HUDEP-2 (cell line): Measurements from ENCODE around the gene LRP2BP.
"Not testable (repeated sequence)": the region's sequence is repeated elsewhere in the genome, so short reads cannot be mapped to it uniquely, and the experiment has no call there.

ENCODE experiments used
- DNase-seq, 76 experiments: peaks; one replicate each; lab custom pipeline; 2025; ENCODE audit not compliant: unreplicated experiment in 76 of 76; lab: John Stamatoyannopoulos, UW

Gene LRP2BP

DNA sequence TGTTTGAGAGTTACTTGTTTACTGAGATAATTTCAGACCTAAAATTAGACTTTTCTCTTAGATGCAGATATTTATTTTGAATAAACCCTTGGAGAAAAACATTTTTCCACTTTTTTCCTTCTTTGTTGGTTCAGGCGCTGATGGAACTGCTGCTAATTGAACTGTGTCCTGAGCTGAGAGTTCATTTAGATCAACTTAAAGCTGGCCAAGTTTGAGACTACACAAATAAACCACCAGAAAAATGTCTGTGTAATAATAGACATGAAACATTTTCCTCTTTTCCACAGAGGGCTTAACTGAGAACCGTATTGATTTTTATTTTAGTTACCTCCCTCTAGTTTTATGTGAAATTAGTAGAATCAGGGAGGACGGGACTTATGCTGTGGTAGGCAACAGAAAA lies 32.5 kb downstream of the LRP2BP start:
- no peak for DNase-seq

DNA sequence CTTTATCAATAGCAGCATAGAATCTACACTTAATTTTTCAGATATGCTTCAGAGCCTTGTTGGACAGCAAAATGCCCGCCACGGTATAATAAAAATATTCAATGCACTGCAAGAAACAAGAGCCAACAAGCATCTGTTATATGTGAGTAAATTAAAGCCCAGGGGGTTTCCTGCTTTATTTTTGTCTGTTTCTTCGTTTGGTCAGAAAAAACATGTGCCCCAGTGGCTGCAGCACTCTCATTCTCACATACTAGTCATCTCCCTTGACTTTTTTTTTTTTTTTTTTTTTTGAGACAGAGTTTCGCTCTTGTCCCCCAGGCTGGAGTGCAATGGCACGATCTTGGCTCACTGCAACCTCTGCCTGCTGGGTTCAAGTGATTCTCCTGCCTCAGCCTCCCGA lies 33.2 kb downstream of the LRP2BP start:
- not testable (repeated sequence) for DNase-seq

DNA sequence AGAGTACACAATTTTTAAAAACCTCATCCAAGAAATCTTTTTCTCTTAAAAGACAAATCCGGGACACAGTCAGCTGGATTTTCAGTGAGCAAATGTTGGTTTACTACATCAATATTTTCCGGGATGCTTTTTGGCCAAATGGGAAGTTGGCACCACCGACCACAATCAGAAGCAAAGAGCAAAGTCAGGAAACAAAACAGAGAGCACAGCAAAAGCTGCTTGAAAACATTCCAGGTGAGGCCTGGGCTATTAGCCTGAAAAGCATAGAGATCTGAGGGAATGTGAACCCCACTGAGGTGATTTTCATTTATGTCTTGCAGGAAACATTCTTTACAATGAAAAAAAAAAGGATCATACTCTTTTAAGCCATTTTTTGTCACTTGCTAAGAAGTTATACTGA lies 33.9 kb downstream of the LRP2BP start:
- DNase-seq = no peak

DNA sequence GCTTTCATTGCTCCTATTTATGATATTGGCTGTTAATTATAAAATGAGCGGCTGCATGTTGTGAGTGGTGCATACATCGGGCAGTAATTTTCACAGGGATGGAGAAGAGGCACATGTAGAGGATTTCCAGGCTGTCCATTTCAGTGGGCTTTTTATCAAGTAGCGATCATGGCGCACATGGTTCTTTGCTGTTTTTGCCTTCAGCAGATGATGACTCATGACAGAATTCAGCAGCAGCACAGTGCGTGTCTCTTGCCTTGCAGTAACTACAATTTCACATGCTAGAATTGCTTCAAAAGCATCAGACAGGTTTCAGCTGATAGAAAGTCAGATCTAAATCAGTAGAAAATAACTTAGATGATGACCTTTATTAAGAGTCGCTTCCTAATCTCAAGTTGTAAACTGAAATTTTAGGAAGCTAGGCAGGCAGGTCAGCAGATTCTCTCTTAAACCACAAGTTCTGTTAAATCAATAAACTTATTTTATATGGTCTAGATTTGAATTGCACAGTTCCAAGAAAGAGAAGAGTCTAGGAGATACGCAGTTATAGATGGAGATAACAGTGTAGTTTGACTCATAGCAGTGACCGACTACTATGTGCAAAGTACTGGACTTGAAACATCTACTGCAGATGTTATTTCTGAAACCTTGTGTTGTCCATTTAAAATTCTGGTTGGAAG lies 35.8 kb downstream of the LRP2BP start:
- DNase-seq = peak in 19 of 76 experiments; percentile 1 to 34 (median 6)

DNA sequence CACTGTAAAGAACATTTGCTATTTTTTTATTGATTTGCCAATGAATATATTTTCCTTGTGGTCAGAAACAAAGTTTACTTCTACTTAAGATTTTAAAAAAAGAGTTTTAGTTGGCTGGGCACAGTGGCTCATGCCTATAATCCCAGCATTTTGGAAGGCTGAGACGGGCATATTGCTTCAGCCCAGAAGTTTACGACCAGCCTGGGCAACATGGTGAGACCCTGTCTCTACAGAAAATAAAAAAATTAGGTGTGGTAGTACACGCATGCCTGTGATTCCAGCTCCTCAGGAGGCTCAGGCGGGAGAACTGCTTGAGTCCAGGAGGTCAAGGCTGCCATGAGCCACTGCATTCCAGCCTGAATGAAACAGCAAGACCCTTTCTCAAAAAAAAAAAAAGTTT lies 36.8 kb downstream of the LRP2BP start:
- DNase-seq = no peak

DNA sequence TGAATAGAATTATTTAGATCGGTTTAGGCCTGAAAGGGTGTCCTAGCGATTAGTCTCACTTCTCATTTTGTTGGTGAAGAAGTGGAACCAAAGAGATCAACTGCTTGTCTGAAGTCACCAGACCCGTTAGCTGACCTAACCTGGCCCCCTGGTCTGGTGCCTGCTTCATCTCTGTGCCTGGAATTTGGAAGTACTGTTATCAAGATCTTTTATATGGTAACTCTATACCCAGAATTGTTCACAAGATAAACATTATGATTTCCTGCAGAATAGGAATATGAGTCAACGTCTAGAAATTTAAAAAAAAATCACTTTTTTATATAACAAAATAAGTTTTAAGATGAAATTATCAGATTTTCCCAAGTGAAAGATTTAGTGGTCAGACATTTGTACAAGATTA lies 37.2 kb downstream of the LRP2BP start:
- peak in 5 of 76 experiments; percentile 1 to 23 (median 3) for DNase-seq

DNA sequence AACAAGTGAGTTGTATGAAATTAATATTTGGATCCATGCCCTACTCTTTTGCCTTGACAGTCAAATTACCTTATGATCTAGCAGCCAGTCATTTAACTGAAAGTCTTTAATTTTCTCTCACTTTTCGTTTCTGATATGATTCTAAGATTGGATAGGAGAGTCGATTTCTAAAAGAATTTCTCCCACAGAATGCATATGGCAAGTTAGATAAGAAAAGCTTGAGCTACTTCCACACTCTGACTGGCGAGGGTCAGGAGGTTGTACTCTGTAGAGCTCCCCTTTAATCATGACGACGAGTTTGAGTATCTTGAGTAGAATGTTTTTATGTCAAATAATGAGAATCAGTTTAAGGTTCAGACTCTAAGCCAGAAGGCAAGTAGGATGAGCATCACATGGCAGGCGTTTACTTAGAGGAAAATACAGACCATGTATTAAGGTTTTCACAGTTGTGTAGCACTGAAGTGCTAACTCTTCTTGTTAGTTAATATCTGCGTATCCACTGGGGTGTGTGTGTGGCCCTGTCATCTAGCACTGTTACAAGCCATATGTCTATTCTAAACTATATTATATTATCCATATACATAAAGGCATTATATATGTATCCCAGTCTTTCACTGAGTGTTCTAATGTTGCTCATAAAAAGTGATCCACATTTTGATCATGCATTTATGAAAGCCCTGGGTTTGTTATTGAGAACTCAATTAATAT lies 37.8 kb downstream of the LRP2BP start:
- DNase-seq = peak in 48 of 76 experiments; percentile 1 to 65 (median 23)

DNA sequence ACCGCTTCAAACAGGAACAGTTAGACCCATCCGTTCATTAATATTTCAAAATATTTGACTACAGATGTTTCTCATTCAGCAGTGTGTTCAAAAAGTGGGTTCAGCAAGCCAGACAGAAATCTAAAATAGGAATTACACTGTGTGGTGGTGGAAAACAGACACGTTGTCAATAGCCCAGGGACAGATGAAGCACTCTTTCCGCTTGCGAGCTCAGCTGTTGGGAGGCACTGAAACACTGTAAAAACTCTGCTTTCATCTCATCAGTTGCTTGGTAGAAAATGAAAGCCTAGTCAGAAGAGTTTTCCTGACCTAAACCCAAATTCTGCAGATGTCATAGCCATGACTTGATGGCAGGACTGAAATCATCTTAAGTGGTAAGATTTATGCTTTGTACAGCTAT lies 38.5 kb downstream of the LRP2BP start:
- peak in 5 of 76 experiments; percentile 4 to 35 (median 14) for DNase-seq

DNA sequence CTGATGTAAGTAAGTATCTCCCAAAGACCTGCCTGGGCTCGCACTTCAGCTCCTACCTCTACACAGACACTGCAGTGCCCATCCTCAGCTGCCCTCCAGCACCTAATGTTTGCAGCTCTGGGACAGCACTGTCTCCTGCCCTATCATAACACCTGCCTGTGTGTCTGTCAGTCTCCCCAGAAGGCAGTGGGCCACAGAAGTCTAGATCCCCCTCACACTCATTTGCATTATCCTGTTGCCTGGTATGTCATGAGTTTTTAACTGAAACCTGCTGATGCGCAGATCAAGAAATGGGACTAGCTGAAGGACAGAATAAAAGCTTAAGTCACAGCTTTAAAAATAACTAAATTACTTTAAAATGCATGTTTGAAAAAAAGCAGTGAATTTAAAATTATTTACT lies 43.0 kb downstream of the LRP2BP start:
- DNase-seq = no peak

DNA sequence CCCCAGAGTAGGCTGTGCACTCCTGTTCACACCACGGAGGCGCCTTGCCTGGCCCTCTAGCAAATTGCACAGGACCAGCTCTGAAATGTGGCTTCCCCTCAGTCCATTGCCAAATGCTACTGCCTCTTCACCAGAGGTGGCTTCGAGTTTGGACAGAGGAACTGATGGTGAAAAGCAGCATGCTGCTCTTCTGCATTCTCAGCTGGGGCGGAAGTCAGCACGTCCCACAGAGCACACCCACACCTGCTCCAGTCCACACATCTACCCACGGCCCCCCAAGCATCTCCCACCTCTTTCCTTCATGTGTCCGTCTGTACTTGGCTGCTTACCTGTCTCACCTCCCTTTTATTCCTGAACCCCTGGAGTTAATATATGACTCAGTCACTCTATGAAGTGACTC lies 43.5 kb downstream of the LRP2BP start:
- no peak for DNase-seq

DNA sequence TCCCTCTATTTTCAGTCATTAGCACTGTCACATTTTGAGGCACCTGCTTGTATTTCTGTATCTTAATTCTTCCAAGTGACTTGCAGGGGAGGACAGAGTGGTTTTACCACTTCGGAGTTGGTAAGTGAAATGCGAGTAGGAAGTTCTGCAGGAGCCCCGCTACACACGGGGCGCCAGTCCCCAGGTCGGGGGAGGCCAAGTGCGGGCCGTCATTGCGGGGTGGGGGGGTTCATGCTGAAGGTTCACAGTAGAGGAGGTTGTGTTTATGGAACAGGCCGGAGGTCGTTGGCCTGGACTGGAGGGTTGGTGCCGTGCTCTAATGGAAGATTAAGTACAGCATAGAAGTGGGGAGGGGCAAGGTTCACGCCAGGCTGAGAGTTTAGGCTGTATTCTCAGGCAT lies 44.0 kb downstream of the LRP2BP start:
- DNase-seq = no peak

DNA sequence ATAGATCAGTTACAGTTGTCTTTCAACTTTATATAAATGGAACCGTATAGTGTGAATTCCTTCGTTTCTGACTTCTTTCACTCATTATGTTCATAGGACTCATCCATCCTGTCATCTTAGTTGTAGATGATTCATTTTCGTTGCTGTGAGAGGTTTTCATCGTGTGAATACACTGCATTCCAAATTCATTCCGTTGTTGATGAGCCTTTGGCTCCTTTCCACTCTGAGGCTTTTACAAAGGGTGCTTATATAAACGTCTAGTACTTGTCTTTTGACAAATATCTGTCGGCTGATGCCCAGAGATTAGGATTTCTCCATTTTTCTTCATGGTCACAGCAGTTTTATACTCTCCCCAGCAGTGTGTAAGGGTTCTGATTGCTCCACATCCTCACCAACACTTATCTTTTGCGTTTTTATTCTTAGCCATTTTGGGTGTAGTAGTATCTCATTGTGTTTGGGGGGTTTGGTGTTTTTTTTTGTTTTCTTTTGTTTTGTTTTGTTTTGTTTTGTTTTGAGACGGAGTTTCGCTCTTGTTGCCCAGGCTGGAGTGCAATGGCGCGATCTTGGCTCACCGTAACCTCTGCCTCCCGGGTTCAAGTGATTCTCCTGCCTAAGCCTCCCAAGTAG lies 48.6 kb downstream of the LRP2BP start:
- no peak for DNase-seq

DNA sequence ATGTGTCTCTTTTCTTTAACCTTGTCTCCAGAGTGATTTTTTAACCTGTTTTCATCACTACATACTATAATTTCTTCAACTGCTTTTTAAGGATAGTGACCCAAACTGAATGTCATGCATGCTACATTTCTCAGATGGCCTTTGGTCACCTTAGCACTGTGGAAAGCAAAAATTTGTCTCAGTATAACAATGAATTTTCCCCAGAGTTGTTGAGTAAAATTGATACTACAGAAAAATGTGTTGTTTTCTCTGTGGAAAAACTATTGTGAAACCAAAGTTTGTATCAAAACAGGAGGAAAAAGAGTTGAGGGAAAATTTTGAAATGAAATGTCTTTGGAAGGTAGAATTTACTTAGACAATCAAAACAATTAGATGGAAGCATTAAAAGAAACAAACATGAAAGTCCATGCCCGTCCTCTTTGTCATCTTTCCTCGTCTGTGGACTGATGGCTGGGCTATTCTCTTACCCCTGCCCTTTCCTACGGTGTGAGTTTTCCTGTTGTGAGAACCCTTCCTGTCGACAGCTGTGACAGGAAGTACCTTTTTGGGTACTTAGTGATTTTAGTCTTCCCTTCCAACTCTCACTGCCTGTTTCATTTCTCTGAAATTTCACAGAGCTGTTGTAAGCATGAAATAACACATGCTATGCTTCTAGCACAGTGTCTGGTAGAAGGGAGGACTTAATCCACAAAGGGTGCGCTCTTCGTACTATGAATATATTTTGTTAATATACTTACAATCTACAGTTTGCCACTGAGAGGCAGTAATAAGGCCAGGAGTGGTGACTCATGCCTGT lies 50.8 kb downstream of the LRP2BP start:
- no peak for DNase-seq

DNA sequence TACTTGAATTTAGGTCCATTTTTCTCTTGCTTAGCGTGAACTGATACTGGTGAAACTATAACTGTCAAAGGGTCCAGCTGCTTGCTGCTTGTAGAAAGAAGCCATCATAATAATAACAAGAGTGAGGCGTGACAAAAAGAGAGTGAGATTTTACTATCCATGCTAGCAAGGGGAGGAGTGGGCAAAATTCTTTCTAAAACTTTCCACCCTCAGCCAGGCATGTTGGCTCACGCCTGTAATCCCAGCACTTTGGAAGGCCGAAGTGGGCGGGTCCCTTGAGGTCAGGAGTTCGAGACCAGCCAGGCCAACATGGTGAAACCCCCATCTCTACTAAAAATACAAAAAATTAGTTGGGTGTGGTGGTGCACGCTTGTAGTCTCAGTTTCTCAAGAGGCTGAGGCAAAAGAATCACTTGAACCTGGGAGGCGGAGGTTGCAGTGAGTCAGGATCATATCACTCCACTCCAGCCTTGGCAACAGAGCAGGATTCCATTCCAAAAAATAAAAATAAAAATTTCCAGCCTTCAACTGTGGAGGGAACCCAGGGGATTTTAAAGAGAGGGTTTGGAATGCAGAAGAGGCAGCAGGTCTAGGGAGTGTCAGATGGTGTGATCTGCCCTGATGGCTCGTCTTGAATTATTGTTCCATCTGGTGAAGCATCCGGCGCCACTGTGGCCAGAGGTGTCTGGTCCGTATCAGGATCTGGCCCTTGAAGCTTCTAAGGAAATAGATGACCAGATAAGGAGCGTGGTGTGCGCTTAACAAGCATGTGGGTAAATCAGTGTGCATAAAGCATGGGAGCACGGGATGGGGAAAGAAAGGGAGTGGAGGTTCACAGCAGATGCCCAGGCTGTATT lies 51.8 kb downstream of the LRP2BP start:
- DNase-seq = no peak

DNA sequence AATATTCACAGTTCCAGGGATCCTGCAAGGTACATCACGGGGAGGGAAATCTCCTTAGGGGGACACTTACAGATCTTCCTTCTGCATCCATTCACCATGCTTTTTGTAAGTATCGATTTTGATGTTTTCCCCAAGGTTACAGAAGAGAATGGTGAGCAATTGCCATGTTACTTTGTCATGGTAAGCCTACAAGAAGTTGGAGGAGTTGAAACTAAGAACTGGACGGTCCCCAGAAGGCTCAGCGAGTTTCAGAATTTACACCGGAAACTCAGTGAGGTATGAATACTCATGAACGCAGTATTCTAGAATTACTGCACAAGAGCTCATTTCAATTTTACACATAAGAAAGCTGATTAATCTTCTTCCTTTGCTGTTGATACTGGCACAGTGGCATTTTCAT lies 53.9 kb downstream of the LRP2BP start:
- no peak for DNase-seq

DNA sequence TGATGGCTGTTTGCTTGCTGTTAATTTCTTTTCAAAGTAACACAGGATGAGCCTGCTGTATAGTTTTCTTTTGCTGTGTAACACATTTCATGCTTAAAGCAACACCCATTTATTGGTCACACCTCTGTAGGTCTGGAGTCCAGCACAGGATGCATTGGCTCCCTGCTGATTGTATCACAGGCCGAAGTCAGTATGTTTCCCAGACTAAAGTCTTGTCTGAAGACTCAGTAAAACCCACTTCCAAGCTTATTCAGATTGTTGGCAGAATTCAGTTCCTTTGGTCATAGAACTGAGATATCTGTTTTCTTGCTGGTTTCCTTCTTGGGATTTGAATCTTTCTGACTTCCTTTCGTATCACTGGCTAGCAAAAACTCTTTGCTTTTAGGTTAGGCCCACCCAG lies 54.3 kb downstream of the LRP2BP start:
- DNase-seq = no peak

DNA sequence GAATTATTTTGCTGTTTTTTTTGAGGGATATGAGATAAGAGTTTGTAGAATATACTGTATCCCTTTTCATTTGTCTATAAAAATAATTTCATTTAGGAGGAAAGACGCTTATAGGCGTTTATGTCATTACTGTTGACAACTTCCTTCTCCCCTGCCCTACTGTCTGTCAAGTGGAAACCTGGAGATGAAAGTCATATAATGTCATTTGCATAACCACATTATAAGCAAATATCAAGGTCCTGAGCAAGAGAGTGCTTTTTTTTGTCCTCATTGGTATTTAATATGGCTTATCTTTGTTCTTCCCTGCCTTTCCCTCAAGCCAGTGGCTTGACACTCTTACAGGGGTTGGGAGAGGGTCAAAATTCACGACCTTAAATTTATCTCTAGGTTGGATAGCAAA lies 55.8 kb downstream of the LRP2BP start:
- no peak for DNase-seq

DNA sequence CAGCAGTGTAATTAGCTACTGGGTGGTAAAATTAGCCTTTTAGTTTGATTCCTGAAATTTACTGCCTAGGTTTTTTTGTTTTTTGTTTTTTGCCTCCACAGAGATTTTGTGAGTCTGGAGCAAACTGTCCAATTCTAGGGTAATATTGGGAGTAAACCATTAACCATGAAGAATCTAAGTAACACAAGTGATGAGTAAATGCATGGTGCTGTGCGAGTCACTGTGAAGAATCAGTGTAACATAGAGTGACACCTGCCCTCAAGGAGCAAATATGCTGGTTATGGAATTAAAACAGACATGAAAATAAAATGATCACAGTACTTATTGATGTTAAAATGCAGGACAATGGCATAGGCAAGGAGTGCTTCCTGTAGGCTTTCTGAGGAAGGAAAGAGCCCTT lies 60.1 kb downstream of the LRP2BP start:
- no peak for DNase-seq

DNA sequence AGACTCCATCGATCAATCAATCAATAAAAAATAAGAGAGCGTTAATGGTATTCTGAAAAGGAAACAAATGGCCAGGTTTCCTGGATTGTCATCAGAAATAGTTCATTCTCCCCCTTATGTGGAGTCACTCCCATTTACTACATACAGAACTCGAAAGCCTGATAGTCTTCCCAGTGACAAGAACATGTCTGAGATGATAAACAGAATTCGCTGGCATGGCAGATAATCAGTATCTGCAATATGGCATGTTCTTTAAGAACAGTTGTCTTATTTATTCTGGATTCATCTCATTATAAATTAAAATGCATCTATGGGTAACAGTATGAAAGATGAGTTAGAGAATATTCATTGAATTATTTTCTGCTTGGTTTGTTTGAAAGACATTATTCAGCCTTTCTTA lies 61.4 kb downstream of the LRP2BP start:
- peak in 21 of 76 experiments; percentile 2 to 64 (median 25) for DNase-seq
